Measurements from ENCODE around the gene STAU1. TPM values are rescaled to one million over a fixed set of nuclear protein-coding genes. Genes with fewer than 3 reads are reported as not detected.

STAU1 gene
- total and polyA plus RNA-seq, 10 of the 15 experiments (the other 5 are each of a cell fraction or from before 2014, with no cell fraction given): 13.9 to 66.2 (median 45.6) TPM

DNA sequence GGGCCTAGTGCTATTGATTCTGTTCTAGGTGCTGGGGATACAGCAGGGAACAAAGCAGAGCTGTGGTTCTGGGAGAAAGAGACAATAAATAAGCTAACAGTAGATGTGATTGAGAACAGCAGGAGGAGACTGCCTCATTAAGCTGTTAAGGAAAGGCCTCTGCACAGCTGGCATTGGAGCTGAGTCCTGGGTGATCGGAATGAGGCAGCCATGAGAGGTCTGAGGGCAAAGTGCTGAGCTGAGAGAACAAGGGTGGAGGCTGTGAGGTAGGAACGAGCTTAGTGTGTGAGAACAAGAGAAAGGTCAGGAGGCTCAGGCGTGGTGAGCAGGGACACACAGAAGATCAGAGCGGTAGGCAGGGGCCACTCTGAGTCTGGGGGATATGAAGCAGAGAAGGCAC is 49.4 kb upstream of the STAU1 start:
- Histone ChIP-seq H3K36me3 (ENCODE audit: control insufficient read depth in 2 of 2, insufficient read depth in 2 of 2, low read length in 1 of 2) (peaks cover 13 to 23% of the 10 kb centered on the region in 2 experiments), H4K20me1 (ENCODE audit: control insufficient read depth, insufficient read depth) (no peaks in the 10 kb centered on the region; the same call in 1 of the 2 replicates), H3K79me2 (ENCODE audit: control insufficient read depth, insufficient read depth, low read length) (no peaks in the 10 kb centered on the region), H3K27ac (ENCODE audit: control insufficient read depth, insufficient read depth) (no peak overlapping the region), H3K4me3 (no peak overlapping the region), H3K4me2 (ENCODE audit: control insufficient read depth, insufficient read depth) (no peak overlapping the region), H2AFZ (ENCODE audit: control insufficient read depth, low read depth, low read length) (no peak overlapping the region), H3K27me3 (replicated peaks in 1 of 2; ENCODE audit: control insufficient read depth in 2 of 2, insufficient read depth in 2 of 2, low read length in 1 of 2) (no peaks in the 10 kb centered on the region), H3K4me1 (ENCODE audit: control insufficient read depth, insufficient read depth, low read length) (no peaks in the 10 kb centered on the region), H3K9ac (ENCODE audit: control insufficient read depth, insufficient read depth, low read length) (no peak overlapping the region), H3K9me3 (replicated peaks; ENCODE audit: control insufficient read depth, insufficient read depth, low read length) (no peaks in the 10 kb centered on the region)
- DNase-seq (ENCODE audit: low read depth, low spot score) (no peak), ATAC-seq (no peak), FAIRE-seq (no peak)
- RAD21 ChIA-PET (ENCODE audit: unreplicated experiment): interaction anchor here (1.1 kb wide), 1 partner anchor 8 kb away, joined by 4 read pairs; no protein-coding TSS in a partner anchor
- TF ChIP-seq NR2F1 (conservative IDR thresholded peaks at IDR 0.05) (no peak), POLR2AphosphoS5 (IDR thresholded peaks at IDR 0.05; ENCODE audit: low read length) (0 out of 2 replicates have a peak, but pooled peaks have one; percentile 32), POLR2A (IDR thresholded peaks at IDR 0.05; ENCODE audit: low read depth, low read length) (0 out of 2 replicates have a peak, but pooled peaks have one; percentile 18)
- TF ChIP-seq, protein P1, sequence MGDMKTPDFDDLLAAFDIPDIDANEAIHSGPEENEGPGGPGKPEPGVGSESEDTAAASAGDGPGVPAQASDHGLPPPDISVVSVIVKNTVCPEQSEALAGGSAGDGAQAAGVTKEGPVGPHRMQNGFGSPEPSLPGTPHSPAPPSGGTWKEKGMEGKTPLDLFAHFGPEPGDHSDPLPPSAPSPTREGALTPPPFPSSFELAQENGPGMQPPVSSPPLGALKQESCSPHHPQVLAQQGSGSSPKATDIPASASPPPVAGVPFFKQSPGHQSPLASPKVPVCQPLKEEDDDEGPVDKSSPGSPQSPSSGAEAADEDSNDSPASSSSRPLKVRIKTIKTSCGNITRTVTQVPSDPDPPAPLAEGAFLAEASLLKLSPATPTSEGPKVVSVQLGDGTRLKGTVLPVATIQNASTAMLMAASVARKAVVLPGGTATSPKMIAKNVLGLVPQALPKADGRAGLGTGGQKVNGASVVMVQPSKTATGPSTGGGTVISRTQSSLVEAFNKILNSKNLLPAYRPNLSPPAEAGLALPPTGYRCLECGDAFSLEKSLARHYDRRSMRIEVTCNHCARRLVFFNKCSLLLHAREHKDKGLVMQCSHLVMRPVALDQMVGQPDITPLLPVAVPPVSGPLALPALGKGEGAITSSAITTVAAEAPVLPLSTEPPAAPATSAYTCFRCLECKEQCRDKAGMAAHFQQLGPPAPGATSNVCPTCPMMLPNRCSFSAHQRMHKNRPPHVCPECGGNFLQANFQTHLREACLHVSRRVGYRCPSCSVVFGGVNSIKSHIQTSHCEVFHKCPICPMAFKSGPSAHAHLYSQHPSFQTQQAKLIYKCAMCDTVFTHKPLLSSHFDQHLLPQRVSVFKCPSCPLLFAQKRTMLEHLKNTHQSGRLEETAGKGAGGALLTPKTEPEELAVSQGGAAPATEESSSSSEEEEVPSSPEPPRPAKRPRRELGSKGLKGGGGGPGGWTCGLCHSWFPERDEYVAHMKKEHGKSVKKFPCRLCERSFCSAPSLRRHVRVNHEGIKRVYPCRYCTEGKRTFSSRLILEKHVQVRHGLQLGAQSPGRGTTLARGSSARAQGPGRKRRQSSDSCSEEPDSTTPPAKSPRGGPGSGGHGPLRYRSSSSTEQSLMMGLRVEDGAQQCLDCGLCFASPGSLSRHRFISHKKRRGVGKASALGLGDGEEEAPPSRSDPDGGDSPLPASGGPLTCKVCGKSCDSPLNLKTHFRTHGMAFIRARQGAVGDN (IDR thresholded peaks at IDR 0.05): no peak
- in situ Hi-C loops (cut with MboI) (no loop called here), intact Hi-C loops (cut with micrococcal nuclease; ENCODE audit: unreplicated experiment) (no loop called here)
- BruUV-seq (replicated peaks): no TSS peak
- SMC1A ChIA-PET (ENCODE audit: uncharacterized antibody, unreplicated experiment): interaction anchor here (0.6 to 1.2 kb wide), 7 partner anchors 9 to 135 kb away, joined by 3 to 5 read pairs (median 3); no protein-coding TSS in a partner anchor
- CTCF ChIA-PET: interaction anchor here (0.6 to 1.8 kb wide), 8 partner anchors 9 to 711 kb away, joined by 3 to 8 read pairs (median 3); no protein-coding TSS in a partner anchor
- POLR2A ChIA-PET: interaction anchor here (0.6 to 0.9 kb wide), 4 partner anchors 17 to 375 kb away, joined by 3 to 4 read pairs (median 4); no protein-coding TSS in a partner anchor
- 86% methylated on average over 4 of the region's 4 CpGs for WGBS (ENCODE audit: insufficient coverage, insufficient replicate concordance, low lambda C conversion rate, missing lambda C conversion rate)
